COLO668 (cell line): ENCODE measurements around the gene CD27.
"Not testable (repeated sequence)": the region's sequence is repeated elsewhere in the genome, so short reads cannot be mapped to it uniquely, and the experiment has no call there.

ENCODE experiments used
- DNase-seq: peaks from one replicate; lab custom pipeline; 2025; ENCODE audit not compliant: unreplicated experiment; lab: John Stamatoyannopoulos, UW

The CD27 gene

DNA sequence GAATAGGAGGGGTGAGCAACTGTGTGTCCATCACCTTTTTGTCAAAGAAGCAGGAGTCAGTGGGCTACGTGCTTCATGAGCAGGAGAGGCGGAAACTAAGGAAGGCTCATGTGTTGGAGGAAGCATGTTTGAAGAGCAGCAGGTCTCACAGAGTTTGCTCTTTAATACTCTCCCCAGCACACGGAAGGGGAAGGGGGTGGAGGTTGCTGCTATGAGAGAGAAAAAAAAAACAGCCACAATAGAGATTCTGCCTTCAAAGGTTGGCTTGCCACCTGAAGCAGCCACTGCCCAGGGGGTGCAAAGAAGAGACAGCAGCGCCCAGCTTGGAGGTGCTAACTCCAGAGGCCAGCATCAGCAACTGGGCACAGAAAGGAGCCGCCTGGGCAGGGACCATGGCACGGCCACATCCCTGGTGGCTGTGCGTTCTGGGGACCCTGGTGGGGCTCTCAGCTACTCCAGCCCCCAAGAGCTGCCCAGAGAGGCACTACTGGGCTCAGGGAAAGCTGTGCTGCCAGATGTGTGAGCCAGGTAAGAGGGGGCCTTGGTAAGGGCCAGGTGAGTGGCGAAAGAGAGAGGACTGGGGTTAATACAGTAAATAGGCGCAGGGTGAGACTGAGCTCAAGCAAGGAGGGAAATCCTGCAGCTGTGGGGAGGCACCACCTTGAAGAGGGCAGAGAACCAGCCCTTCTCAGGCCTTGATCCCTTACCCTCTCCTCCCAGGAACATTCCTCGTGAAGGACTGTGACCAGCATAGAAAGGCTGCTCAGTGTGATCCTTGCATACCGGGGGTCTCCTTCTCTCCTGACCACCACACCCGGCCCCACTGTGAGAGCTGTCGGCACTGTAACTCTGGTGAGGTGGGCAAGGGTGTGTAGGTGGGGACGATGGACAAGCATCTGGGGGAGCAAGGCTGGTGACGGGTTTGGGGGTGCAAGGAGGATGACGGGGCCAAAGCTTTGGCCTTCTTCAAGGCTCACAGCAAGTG, at the start of gene CD27:
Gene CD27, plus strand, starts transcription at position 252 of the 985 bp plus-strand sequence. Its CDS starts 141 bp downstream, at position 393.
- no peak for DNase-seq

GRCh38 chr12:6396031-6396430, 48.7 kb upstream of the CD27 start:
- DNase-seq: no peak

DNA sequence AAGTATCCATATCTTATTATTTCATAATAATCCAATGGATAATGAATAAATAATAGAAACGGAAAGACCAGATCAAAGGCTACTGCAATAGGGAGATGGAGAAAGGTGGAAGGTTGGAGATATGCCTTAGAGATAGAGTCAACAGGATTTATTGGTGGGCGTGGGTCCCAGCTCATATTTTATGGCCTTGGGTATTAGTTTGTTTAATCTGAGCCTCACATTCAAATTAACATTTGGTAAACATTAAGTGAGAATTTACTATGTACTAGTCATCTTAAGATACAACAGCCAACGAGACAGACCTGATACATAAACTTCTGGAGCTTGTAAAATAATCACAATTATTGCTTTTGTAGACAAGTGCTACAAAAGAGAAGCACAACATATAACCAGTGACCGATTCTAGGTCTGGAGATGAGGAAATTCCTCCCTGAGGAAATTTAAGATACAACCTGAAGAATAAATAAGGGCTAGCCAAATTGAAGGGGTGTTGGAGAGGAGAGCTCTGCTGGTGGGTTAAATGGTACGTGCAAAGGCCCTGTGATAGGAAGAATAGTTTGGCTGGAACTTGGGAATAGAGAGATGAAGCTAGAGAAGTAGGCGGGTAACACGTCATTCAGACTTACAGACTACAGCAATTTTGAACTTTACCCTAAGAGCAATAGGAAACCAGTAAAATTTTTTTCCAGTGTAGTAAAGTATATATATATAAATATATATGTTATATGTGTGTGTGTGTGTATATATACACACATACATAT, 44.7 kb upstream of the CD27 start:
- DNase-seq: no peak

- DNase-seq: no peak
Observed at GRCh38 chr12:6404390-6404789, 40.4 kb upstream of the CD27 start.

GRCh38 chr12:6405963-6406362, 38.8 kb upstream of the CD27 start:
- no peak for DNase-seq

- DNase-seq: no peak
Observed at GRCh38 chr12:6407236-6407954, 37.4 kb upstream of the CD27 start.

DNA sequence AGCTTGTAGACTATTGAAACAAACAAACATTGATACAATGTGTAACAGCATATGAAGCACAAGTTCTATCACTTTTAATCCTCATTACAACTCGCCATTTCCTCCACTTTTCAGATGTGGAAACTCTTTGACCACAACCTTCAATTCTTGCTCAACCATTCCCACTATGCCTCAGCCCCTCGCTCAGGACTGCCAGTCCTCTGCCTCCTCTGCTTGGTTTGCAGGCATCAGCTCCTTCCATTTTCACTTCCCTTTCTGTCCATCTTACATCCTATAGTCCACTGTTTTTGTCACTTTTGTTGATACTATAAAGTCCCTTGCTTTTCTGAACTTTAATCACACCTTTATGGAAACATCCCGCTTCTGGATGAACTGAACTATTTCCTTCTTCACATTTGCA, 28.2 kb upstream of the CD27 start:
- DNase-seq: no peak

GRCh38 chr12:6418796-6419195, 26.0 kb upstream of the CD27 start:
- DNase-seq: no peak

DNA sequence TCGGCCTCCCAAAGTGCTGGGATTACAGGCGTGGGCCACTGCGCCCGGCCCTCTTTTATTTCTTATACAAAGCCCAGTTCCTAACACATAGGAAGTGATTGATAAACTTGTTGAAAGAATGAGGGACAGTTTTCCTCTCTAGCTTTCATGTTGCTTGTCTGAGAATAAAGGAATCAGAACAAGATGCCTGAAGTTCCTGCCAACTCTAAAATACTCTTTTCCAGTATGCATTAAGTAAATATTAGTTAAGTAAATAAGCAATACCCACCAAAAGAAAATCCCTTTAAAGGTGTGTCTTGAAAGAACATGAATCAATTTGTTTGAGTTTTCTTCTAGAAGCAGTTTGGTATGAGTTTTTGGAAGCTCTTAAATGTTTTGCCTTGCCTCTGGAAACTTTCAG, 24.4 kb upstream of the CD27 start:
- DNase-seq: no peak

DNA sequence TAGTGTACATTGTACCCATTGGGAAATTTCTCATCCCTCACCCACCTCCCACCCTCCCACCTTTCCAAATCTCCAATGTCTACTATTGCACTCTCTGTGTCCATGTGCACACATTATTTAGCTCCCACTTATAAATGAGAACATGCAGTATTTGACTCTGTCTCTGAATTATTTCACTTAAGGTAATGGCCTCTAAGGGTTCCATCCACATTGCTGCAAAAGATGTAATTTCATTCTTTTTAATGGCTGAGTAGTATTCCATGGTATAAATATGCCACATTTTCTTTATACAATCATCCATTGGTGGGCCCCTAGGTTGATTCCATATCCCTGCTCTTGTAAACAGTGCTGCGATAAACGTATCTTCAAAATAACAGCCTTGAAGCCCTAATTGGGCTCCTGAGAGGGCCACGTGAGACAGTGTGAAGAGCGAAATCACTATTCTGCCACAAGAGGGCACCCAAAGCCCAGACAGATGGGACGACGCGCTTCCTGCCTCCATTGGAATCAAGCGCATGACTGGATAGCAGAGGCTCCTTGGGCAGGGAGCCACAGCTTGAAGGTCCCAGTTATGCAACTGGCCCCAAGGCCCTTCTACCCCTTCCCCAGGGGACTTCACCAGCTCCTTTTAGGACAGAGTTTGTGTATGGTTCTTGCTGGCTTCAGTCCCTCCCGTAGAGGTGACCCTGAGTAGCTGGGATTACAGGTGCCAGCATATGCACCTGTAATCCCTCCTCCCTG, 21.3 kb upstream of the CD27 start:
- peak; percentile 69 for DNase-seq

DNA sequence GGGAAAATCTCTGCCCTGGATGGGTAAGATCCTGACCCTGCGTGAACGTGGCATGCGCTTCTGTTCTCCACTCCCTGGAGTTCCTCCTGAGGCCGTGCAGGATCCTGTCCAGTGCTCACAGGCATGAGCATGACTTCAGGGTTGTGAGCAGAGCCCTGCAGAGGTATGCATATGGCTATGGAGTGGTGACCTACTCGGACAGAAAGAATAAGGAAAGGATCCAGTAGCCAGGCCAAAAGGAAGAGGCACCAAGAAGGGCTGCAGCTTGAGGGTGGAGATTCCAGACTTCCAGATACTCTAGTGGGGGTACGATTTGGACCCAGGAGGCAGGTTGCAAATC, 20.8 kb upstream of the CD27 start:
- DNase-seq: no peak

- DNase-seq: no peak
Observed at GRCh38 chr12:6424866-6425265, 19.9 kb upstream of the CD27 start.

DNA sequence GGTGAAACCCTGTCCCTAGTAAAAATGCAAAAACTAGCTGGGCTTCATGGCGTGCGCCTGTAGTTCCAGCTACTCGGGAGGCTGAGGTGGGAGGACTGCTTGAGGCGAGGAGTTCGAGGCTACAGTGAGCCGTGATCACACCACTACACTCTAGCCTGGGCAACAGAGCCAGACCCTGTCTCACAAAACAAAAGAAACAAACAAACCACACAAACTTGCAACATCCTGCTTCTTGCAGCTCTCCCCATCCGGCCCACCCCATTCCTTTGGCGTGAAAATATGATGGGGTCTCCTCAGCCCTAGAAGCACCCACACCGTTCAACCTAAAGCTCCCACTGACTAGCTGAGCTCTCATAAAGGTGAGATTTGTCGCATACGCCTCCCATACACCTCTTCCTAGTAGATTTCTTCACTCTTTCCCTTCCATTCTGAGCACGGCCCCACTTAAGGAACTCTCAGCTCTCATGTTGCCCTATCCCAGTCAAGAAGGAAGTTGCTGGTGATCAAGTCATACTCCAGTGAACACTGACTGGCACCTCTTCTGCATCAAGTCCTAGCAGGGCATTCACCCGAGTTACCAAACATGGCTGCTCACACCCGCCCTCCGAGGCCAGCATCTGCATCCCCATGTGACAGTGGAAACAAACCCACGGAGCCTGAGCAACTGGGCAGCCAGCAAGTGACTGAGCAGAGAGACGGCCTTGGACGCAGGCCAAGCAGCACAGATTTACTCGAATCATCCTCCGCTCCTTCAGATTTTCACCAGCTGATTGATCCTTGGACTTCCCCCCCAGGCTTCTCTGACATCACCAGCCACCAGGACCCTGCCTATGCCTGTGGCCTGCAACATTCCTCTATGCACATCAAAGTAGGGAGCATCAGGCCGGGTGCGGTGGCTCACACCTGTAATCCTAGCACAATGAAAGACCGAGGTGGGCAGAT, 18.9 kb upstream of the CD27 start:
- DNase-seq: no peak

GRCh38 chr12:6426882-6427671, 17.7 kb upstream of the CD27 start:
- DNase-seq: no peak

- DNase-seq: not testable (repeated sequence)
Observed at GRCh38 chr12:6427796-6428195, 17.0 kb upstream of the CD27 start.

GRCh38 chr12:6428326-6428725, 16.4 kb upstream of the CD27 start:
- DNase-seq: no peak

DNA sequence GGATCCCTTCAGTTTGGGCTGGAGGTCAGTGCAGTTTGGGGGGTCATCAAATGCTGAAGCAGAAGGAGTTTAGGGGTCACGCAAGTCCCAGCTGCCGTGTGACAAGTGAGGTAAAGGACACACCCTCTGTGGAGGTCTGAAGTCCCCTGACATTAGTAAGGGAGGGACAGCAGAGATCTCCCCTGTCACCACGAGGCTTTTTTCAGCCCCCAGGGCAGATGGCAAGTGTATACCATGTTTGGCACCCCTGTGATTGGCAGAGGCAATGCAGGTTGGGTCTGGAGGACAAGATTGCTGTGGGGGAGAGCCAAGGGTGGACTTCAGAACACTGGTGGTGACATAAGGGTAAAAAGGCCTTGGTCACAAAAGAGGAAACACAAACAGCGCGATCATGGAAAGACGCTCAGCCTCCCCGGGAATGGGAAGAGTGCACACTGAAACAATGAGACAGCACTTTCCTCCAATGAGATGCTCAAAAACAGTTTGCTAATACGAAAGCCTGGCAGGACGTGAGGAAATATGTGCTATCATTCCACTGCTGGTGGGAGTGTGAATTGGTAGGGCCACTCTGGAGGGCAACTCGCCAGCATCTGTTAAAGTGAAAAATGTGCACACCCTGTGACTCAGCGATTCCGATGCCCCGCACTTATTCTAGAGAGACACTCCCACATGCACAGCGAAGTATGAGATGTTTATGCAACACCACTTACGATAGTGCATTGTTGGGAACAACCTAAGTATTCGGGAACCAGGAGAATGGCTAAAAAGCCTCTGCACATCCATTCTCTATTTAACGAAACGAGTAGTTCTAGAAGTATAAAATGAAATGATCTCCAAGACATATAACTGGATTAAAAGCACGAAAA, 14.4 kb upstream of the CD27 start:
- DNase-seq: no peak

- DNase-seq: no peak
Observed at GRCh38 chr12:6432991-6433390, 11.8 kb upstream of the CD27 start.
